PC-3 (cell line): Measurements from ENCODE around the gene DISC1. TPM values are rescaled to one million over a fixed set of nuclear protein-coding genes. Genes with fewer than 3 reads are reported as not detected.
"Not testable (repeated sequence)": the region's sequence is repeated elsewhere in the genome, so short reads cannot be mapped to it uniquely, and the experiment has no call there.

Experiments
- ATAC-seq: fragments of 200-7000 bp; cut with Tn5 transposase; 2 replicates; pipeline ENCODE4 v1.9.1; 2020; ENCODE audit warnings: mild to moderate bottlenecking, moderate library complexity
- BruUV-seq: library from RNA; stranded (reverse); fragments of 400-500 nt; replicated peaks from 2 replicates; lab custom pipeline; 2021; lab: Mats Ljungman, UMichigan
- CTCF ChIA-PET: fragments of 300-600 bp; sonication (Branson Sonifier 250); formaldehyde crosslinking; loops from one replicate; lab custom pipeline; 2022; ENCODE audit warnings: antibody characterized with exemption; lab: Charles Lee
- POLR2A ChIA-PET: fragments of 300-600 bp; sonication (Branson Sonifier 250); formaldehyde crosslinking; loops from one replicate; lab custom pipeline; 2022; ENCODE audit warnings: antibody characterized with exemption; ENCODE audit not compliant: unreplicated experiment; lab: Charles Lee
- DNase-seq: peaks from one replicate; pipeline ENCODE4 v3.0.0-alpha.2; 2015
- H2AFZ ChIP-seq: fragments of 300-600 bp; sonication (generic); 2 replicates; pipeline ENCODE4 v1.6.0; 2016; ENCODE audit warnings: antibody characterized with exemption, low read length
- H3F3A ChIP-seq: fragments of 300-600 bp; sonication (generic); one replicate; pipeline ENCODE4 v1.6.0; 2017; ENCODE audit warnings: antibody characterized with exemption, low read length, control low read depth, mild to moderate bottlenecking; ENCODE audit not compliant: unreplicated experiment
- H3K27ac ChIP-seq: fragments of 300-600 bp; sonication (generic); 2 replicates; pipeline ENCODE4 v1.5.1; 2016; ENCODE audit warnings: mild to moderate bottlenecking, low read length
- H3K27me3 ChIP-seq: fragments of 300-600 bp; sonication (generic); 2 replicates; pipeline ENCODE4 v1.6.1; 2016; ENCODE audit warnings: low read length, mixed read lengths
- H3K36me3 ChIP-seq: fragments of 300-600 bp; sonication (generic); 2 replicates; pipeline ENCODE4 v1.6.1; 2016; ENCODE audit warnings: low read depth, mixed run types, low read length, mixed read lengths
- H3K4me1 ChIP-seq: fragments of 300-600 bp; sonication (generic); 2 replicates; pipeline ENCODE4 v1.5.1; 2016; ENCODE audit warnings: low read length; ENCODE audit not compliant: insufficient read depth
- H3K4me2 ChIP-seq: fragments of 300-600 bp; sonication (generic); 2 replicates; pipeline ENCODE4 v1.6.0; 2016; ENCODE audit warnings: low read length
- H3K4me3 ChIP-seq: fragments of 300-600 bp; sonication (generic); 2 replicates; pipeline ENCODE4 v1.5.1; 2016; ENCODE audit warnings: mild to moderate bottlenecking, low read length, mixed read lengths
- H3K79me2 ChIP-seq: fragments of 300-600 bp; sonication (generic); 2 replicates; pipeline ENCODE4 v1.6.1; 2017; ENCODE audit warnings: low read length, mixed read lengths
- H3K9ac ChIP-seq: fragments of 300-600 bp; sonication (generic); 2 replicates; pipeline ENCODE4 v1.6.0; 2016; ENCODE audit warnings: mild to moderate bottlenecking, low read length
- H3K9me2 ChIP-seq: fragments of 300-600 bp; sonication (generic); replicated peaks from 2 replicates; pipeline ENCODE4 v1.6.1; 2016; ENCODE audit warnings: mixed run types, low read length, mixed read lengths
- H3K9me3 ChIP-seq: fragments of 300-600 bp; sonication (generic); 2 replicates; pipeline ENCODE4 v1.6.1; 2016; ENCODE audit warnings: low read length, mixed read lengths
- H4K20me1 ChIP-seq: fragments of 300-600 bp; sonication (generic); 2 replicates; pipeline ENCODE4 v1.6.1; 2016; ENCODE audit warnings: low read length, mixed read lengths
- EZH2 ChIP-seq: fragments of 300-600 bp; sonication (generic); IDR thresholded peaks from one replicate; pipeline ENCODE4 v1.6.1; 2017; ENCODE audit warnings: antibody characterized with exemption, mild to moderate bottlenecking, low read length; ENCODE audit not compliant: unreplicated experiment
- EZH2phosphoT487 ChIP-seq: fragments of 300-600 bp; sonication (generic); IDR thresholded peaks from 2 replicates; pipeline ENCODE4 v1.6.1; 2018; ENCODE audit warnings: mild to moderate bottlenecking, antibody characterized with exemption, low read length, borderline replicate concordance
- intact Hi-C: fragments of 100-400 bp; cut with micrococcal nuclease; formaldehyde crosslinking; loops from 2 replicates; pipeline ENCODE4 v1.9.0; 2023
- total RNA-seq: library from RNA; depleted of rRNA; stranded (reverse); fragments of >200 nt; gene quantifications from 2 replicates; pipeline ENCODE4 v1.2.3, GENCODE V29; 2014
- TF ChIP-seq, protein P1 (sequence below): fragments of 300-600 bp; sonication (generic); conservative IDR thresholded peaks from 2 replicates; pipeline ENCODE4 v1.5.1; 2017; ENCODE audit warnings: antibody characterized with exemption, low read depth, mild to moderate bottlenecking, low read length

DISC1 gene
- total RNA-seq, 1 experiment from 2014 or later = 3.4 TPM

DNA sequence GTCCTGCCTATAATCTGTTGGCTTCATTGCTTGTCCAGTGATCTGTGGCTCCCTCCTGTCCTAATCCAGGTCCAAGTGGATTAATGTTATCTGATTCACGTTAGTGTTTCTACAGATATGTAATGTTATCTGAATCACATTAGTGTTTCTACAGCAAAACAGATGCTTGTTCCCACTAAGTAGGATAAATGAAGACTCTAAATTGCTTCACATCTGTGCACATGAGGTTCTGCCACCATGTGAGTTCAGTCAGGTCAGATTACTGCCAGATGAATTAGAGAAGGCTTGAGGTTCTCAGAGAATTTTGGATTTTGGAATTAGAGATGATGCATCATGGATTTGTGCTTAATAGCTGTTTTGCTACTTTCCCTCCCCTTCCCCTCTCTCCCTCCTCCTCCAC lies 13.2 kb downstream of the DISC1 start:
- TF ChIP-seq EZH2 (no peak), EZH2phosphoT487 (no peak)
- TF ChIP-seq, protein P1, sequence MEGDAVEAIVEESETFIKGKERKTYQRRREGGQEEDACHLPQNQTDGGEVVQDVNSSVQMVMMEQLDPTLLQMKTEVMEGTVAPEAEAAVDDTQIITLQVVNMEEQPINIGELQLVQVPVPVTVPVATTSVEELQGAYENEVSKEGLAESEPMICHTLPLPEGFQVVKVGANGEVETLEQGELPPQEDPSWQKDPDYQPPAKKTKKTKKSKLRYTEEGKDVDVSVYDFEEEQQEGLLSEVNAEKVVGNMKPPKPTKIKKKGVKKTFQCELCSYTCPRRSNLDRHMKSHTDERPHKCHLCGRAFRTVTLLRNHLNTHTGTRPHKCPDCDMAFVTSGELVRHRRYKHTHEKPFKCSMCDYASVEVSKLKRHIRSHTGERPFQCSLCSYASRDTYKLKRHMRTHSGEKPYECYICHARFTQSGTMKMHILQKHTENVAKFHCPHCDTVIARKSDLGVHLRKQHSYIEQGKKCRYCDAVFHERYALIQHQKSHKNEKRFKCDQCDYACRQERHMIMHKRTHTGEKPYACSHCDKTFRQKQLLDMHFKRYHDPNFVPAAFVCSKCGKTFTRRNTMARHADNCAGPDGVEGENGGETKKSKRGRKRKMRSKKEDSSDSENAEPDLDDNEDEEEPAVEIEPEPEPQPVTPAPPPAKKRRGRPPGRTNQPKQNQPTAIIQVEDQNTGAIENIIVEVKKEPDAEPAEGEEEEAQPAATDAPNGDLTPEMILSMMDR = no peak
- ChIA-PET POLR2A (no interaction called here), CTCF (no interaction called here)

DNA sequence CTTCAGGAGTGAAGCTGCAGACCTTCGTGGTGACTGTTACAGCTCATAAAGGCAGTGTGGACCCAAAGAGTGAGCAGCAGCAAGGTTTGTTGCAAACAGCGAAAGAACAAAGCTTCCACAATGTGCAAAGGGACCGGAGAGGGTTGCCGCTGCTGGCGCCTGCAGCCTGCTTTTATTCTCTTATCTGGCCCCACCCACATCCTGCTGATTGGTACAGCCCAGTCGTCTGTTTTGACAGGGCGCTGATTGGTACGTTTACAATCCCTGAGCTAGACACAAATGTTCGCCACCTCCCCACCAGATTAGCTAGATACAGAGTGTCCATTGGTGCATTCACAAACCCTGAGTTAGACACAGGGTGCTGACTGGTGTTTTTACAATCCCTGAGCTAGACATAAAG lies 14.9 kb downstream of the DISC1 start:
- DNase-seq, H3K4me3 ChIP-seq, H3K9me3 ChIP-seq, H3K27ac ChIP-seq, H3K4me2 ChIP-seq, H2AFZ ChIP-seq, POLR2A ChIA-PET, H3F3A ChIP-seq, BruUV-seq, H3K27me3 ChIP-seq, H3K9ac ChIP-seq, H4K20me1 ChIP-seq, ATAC-seq, H3K36me3 ChIP-seq, H3K4me1 ChIP-seq, H3K9me2 ChIP-seq, intact Hi-C loops, H3K79me2 ChIP-seq, CTCF ChIA-PET: not testable (repeated sequence)

More for the DNA sequence above, 13.2 kb downstream of the DISC1 start:
- no TSS peak for BruUV-seq
- Histone ChIP-seq H3K79me2 (no peaks in the 10 kb centered on the region), H3K27me3 (no peaks in the 10 kb centered on the region), H3K27ac (no peak overlapping the region), H2AFZ (no peak overlapping the region), H3F3A (no peaks in the 10 kb centered on the region), H3K9me3 (no peaks in the 10 kb centered on the region), H3K4me1 (peaks cover 8% of the 10 kb centered on the region), H4K20me1 (no peaks in the 10 kb centered on the region), H3K4me2 (no peak overlapping the region), H3K36me3 (no peaks in the 10 kb centered on the region), H3K4me3 (no peak overlapping the region), H3K9me2 (no peaks in the 10 kb centered on the region), H3K9ac (no peak overlapping the region)
- ATAC-seq (no peak), DNase-seq (no peak)
- intact Hi-C loops = no loop called here

DNA sequence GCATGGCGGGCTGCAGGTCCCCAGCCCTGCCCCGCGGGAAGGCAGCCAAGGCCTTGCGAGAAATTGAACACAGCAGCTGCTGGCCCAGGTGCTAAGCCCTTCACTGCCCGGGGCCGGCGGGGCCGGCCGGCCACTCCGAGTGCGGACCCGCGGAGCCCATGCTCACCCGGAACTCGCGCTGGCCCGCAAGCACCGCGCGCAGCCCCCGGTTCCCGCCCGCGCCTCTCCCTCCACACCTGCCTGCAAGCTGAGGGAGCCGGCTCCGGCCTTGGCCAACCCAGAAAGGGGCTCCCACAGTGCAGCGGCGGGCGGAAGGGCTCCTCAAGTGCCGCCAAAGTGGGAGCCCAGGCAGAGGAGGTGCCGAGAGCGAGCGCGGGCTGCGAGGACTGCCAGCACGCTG lies 15.5 kb downstream of the DISC1 start:
- H3K9ac ChIP-seq, ATAC-seq, H3K79me2 ChIP-seq, H3K27ac ChIP-seq, H3K4me3 ChIP-seq, H3K9me2 ChIP-seq, H4K20me1 ChIP-seq, H3K36me3 ChIP-seq, H3K4me1 ChIP-seq, H3K27me3 ChIP-seq, H2AFZ ChIP-seq, DNase-seq, H3K4me2 ChIP-seq, BruUV-seq, intact Hi-C loops, H3K9me3 ChIP-seq, H3F3A ChIP-seq: not testable (repeated sequence)
- CTCF ChIA-PET = interaction anchor here (0.7 kb wide), 1 partner anchor 290 kb away, joined by 3 read pairs; no protein-coding TSS in a partner anchor
- POLR2A ChIA-PET = interaction anchor here (0.6 kb wide), 1 partner anchor 176 kb away, joined by 3 read pairs; no protein-coding TSS in a partner anchor

DNA sequence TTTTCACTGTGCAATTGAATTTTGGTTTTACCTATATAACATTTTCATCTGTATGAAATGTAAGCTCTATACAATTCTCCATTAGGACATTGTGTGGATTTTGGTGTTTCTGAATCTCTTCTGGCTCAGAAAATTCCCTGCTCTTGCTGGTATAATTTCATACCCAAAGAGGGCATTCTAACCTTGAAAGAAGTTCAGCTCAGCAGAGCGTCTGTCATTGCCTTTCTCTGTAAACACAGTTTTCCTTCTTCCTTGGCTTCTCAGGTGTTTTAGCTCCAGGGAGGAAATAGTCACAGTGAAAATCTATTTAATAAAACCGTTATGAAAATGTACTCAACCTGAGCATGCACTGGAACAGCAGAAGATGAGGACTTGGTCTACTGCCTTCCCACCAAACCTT lies 16.0 kb downstream of the DISC1 start:
- Histone ChIP-seq H2AFZ (no peak overlapping the region), H3K27me3 (no peaks in the 10 kb centered on the region), H3K4me2 (no peak overlapping the region), H3K4me3 (no peak overlapping the region), H3K9me3 (no peaks in the 10 kb centered on the region), H3F3A (no peaks in the 10 kb centered on the region), H3K79me2 (no peaks in the 10 kb centered on the region), H3K27ac (no peak overlapping the region), H3K9ac (no peak overlapping the region), H3K9me2 (no peaks in the 10 kb centered on the region), H3K36me3 (no peaks in the 10 kb centered on the region), H3K4me1 (no peaks in the 10 kb centered on the region), H4K20me1 (no peaks in the 10 kb centered on the region)
- ATAC-seq = no peak
- no TSS peak for BruUV-seq
- intact Hi-C loops = no loop called here
- no peak for DNase-seq
- no peak for TF ChIP-seq EZH2phosphoT487
- TF ChIP-seq EZH2 = no peak
- TF ChIP-seq, protein P1 = no peak
- ChIA-PET POLR2A (interaction anchor here (0.6 kb wide), 1 partner anchor 175 kb away, joined by 3 read pairs; no protein-coding TSS in a partner anchor), CTCF (interaction anchor here (0.6 to 0.7 kb wide), 2 partner anchors 13 to 289 kb away, joined by 3 read pairs; no protein-coding TSS in a partner anchor)
